H1 (cell line): Measurements from ENCODE around the gene CFHR3. TPM values are rescaled to one million over a fixed set of nuclear protein-coding genes. Genes with fewer than 3 reads are reported as not detected.

Source experiments
- CTCF ChIA-PET: fragments of 300-600 bp; sonication (Branson Sonifier 250); formaldehyde crosslinking; loops from one replicate; lab custom pipeline; 2021; ENCODE audit not compliant: partially characterized antibody; lab: Charles Lee
- POLR2A ChIA-PET: fragments of 300-600 bp; sonication (Branson Sonifier 250); formaldehyde crosslinking; loops from one replicate; lab custom pipeline; 2021; ENCODE audit warnings: inconsistent platforms; ENCODE audit not compliant: partially characterized antibody; lab: Charles Lee
- DNase-seq, 2 experiments: peaks; one replicate each; pipeline versions ENCODE4 v3.0.0 to v3.0.0-alpha.2; 2010 to 2022; ENCODE audit warnings: low spot score in 2 of 2, low read depth in 1 of 2, mixed read lengths in 1 of 2
- FAIRE-seq: peaks from 2 replicates; lab custom pipeline; 2011; peaks lifted over from hg19 to GRCh38; lab: Jason Lieb, UNC
- H2AFZ ChIP-seq: 2 replicates; pipeline ENCODE4 v1.8.1; 2012; ENCODE audit warnings: low read length, inconsistent platforms
- H2AK5ac ChIP-seq: 2 replicates; pipeline ENCODE4 v1.6.1; 2013; ENCODE audit warnings: low read depth, low read length
- H2BK120ac ChIP-seq: replicated peaks from 2 replicates; pipeline ENCODE3; 2013; ENCODE audit warnings: low read depth, low read length, inconsistent platforms
- H2BK12ac ChIP-seq: 2 replicates; pipeline ENCODE4 v1.6.1; 2013; ENCODE audit warnings: low read depth, low read length
- H2BK15ac ChIP-seq: 2 replicates; pipeline ENCODE4 v1.6.1; 2013; ENCODE audit warnings: low read length
- H2BK20ac ChIP-seq: 2 replicates; pipeline ENCODE4 v1.6.1; 2013; ENCODE audit warnings: low read length
- H2BK5ac ChIP-seq: 2 replicates; pipeline ENCODE4 v1.6.1; 2013; ENCODE audit warnings: low read depth, low read length
- H3K14ac ChIP-seq: 2 replicates; pipeline ENCODE4 v1.6.1; 2013; ENCODE audit warnings: inconsistent platforms; ENCODE audit not compliant: insufficient read length
- H3K18ac ChIP-seq: 2 replicates; pipeline ENCODE4 v1.6.1; 2013; ENCODE audit warnings: low read length; ENCODE audit errors: extremely low read depth
- H3K23ac ChIP-seq: 2 replicates; pipeline ENCODE4 v1.6.1; 2013; ENCODE audit warnings: inconsistent platforms; ENCODE audit not compliant: insufficient read length
- H3K23me2 ChIP-seq: 2 replicates; pipeline ENCODE4 v1.6.1; 2013; ENCODE audit warnings: low read depth, low read length
- H3K27ac ChIP-seq: 2 replicates; pipeline ENCODE4 v1.6.1; 2011; ENCODE audit warnings: low read depth, low read length, inconsistent platforms
- H3K27me3 ChIP-seq, 4 experiments: replicated peaks in 1 of 4; 1 replicate in 1 of 4; 2 replicates in 3 of 4; pipeline versions ENCODE4 v1.6.1 to v1.8.1; 2011 to 2013; ENCODE audit warnings: low read length in 3 of 4, mild to moderate bottlenecking in 3 of 4, inconsistent platforms in 2 of 4, mixed read lengths in 2 of 4, moderate library complexity in 1 of 4; ENCODE audit not compliant: control insufficient read depth in 3 of 4, insufficient read depth in 3 of 4; ENCODE audit errors: extremely low read depth in 1 of 4
- H3K36me3 ChIP-seq, 4 experiments: 2 replicates each; pipeline versions ENCODE4 v1.6.1 to v1.8.1; 2011 to 2013; ENCODE audit warnings: mild to moderate bottlenecking in 4 of 4, low read length in 3 of 4, moderate library complexity in 2 of 4, control low read depth in 1 of 4, inconsistent platforms in 1 of 4; ENCODE audit not compliant: insufficient read depth in 4 of 4, control insufficient read depth in 2 of 4
- H3K4ac ChIP-seq: replicated peaks from 2 replicates; pipeline ENCODE3; 2013; ENCODE audit warnings: low read length, low read depth, mixed read lengths, inconsistent platforms; ENCODE audit not compliant: insufficient read length
- H3K4me1 ChIP-seq, 4 experiments: replicated peaks in 1 of 4; 1 replicate in 1 of 4; 2 replicates in 3 of 4; pipeline versions ENCODE4 v1.6.1 to v1.8.1; 2011 to 2013; ENCODE audit warnings: low read length in 3 of 4, inconsistent platforms in 2 of 4, mixed read lengths in 1 of 4; ENCODE audit not compliant: insufficient read depth in 4 of 4, control insufficient read depth in 3 of 4
- H3K4me2 ChIP-seq, 2 experiments: 2 replicates each; pipeline versions ENCODE4 v1.6.1 to v1.8.1; 2011 to 2013; ENCODE audit warnings: low read depth in 2 of 2, low read length in 2 of 2, control low read depth in 1 of 2, inconsistent platforms in 1 of 2, mild to moderate bottlenecking in 1 of 2; ENCODE audit not compliant: insufficient read depth in 1 of 2
- H3K4me3 ChIP-seq, 4 experiments: fragments of 200-600, 300-600 bp in 1 of 4; sonication (generic), shearing (Covaris generic), sonication (Bioruptor Twin) in 1 of 4; 2 replicates each; pipeline versions ENCODE4 v1.5.1 to v1.8.1; 2011 to 2016; ENCODE audit warnings: low read length in 4 of 4, low read depth in 3 of 4, control low read depth in 2 of 4, inconsistent platforms in 2 of 4, mild to moderate bottlenecking in 2 of 4, mixed read lengths in 1 of 4, moderate library complexity in 1 of 4; ENCODE audit not compliant: insufficient read depth in 2 of 4; ENCODE audit errors: extremely low read depth in 1 of 4
- H3K56ac ChIP-seq: replicated peaks from 2 replicates; pipeline ENCODE3; 2013; ENCODE audit warnings: low read depth, mild to moderate bottlenecking, mixed read lengths, low read length, inconsistent platforms; ENCODE audit not compliant: insufficient read length
- H3K79me1 ChIP-seq: 2 replicates; pipeline ENCODE4 v1.6.1; 2013; ENCODE audit warnings: low read depth, low read length, control low read depth
- H3K79me2 ChIP-seq, 2 experiments: 2 replicates each; pipeline versions ENCODE4 v1.6.1 to v1.8.1; 2012 to 2013; ENCODE audit warnings: low read length in 2 of 2, mild to moderate bottlenecking in 2 of 2, inconsistent platforms in 1 of 2; ENCODE audit not compliant: insufficient read depth in 2 of 2, control insufficient read depth in 1 of 2
- H3K9ac ChIP-seq, 4 experiments: replicated peaks in 1 of 4; 1 replicate in 1 of 4; 2 replicates in 3 of 4; pipeline versions ENCODE4 v1.6.1 to v1.8.1; 2011 to 2013; ENCODE audit warnings: low read depth in 3 of 4, low read length in 3 of 4, control low read depth in 2 of 4, mild to moderate bottlenecking in 2 of 4, moderate library complexity in 2 of 4, inconsistent platforms in 1 of 4; ENCODE audit errors: extremely low read depth in 1 of 4
- H3K9me3 ChIP-seq, 2 experiments: 2 replicates each; pipeline versions ENCODE4 v1.6.1 to v1.8.1; 2012 to 2013; ENCODE audit warnings: mild to moderate bottlenecking in 2 of 2, moderate library complexity in 2 of 2, control low read depth in 1 of 2, inconsistent platforms in 1 of 2, low read depth in 1 of 2, low read length in 1 of 2, mixed read lengths in 1 of 2; ENCODE audit not compliant: insufficient read depth in 2 of 2
- H4K20me1 ChIP-seq, 2 experiments: replicated peaks in 1 of 2; 2 replicates each; pipeline versions ENCODE3 to v1.8.1; 2011 to 2013; ENCODE audit warnings: inconsistent platforms in 2 of 2, low read length in 2 of 2, mild to moderate bottlenecking in 1 of 2; ENCODE audit not compliant: insufficient read depth in 2 of 2, control insufficient read depth in 1 of 2
- H4K5ac ChIP-seq: 2 replicates; pipeline ENCODE4 v1.6.1; 2013; ENCODE audit warnings: low read length, low read depth, mixed read lengths, inconsistent platforms; ENCODE audit not compliant: insufficient read length
- H4K8ac ChIP-seq: 2 replicates; pipeline ENCODE4 v1.8.0; 2013; ENCODE audit warnings: mild to moderate bottlenecking, moderate library complexity, low read length, inconsistent platforms; ENCODE audit not compliant: insufficient read depth; ENCODE audit errors: extremely low read depth
- H4K91ac ChIP-seq: replicated peaks from 2 replicates; pipeline ENCODE3; 2013; ENCODE audit warnings: low read length, mixed read lengths, inconsistent platforms; ENCODE audit not compliant: insufficient read length
- CHD1 ChIP-seq: IDR thresholded peaks from 2 replicates; pipeline ENCODE4 v1.6.1; 2012; ENCODE audit warnings: low read depth, low read length, improper control_type of control experiment
- CREB1 ChIP-seq: IDR thresholded peaks from 2 replicates; pipeline ENCODE4 v1.6.1; 2012; ENCODE audit warnings: inconsistent platforms
- GABPA ChIP-seq: IDR thresholded peaks from 2 replicates; pipeline ENCODE4 v1.6.1; 2011; ENCODE audit warnings: mild to moderate bottlenecking, low read length, moderate library complexity, borderline replicate concordance; ENCODE audit not compliant: insufficient read depth
- HDAC2 ChIP-seq, 2 experiments: fragments of 300-600 bp in 1 of 2; sonication (generic) in 1 of 2; IDR thresholded peaks; 2 replicates each; pipeline ENCODE4 v1.6.1; 2011 to 2012; ENCODE audit warnings: low read depth in 2 of 2, low read length in 2 of 2, mild to moderate bottlenecking in 2 of 2, moderate library complexity in 2 of 2, borderline replicate concordance in 1 of 2, inconsistent platforms in 1 of 2
- HDAC6 ChIP-seq: IDR thresholded peaks from one replicate; pipeline ENCODE4 v1.7.1; 2012; ENCODE audit warnings: low read depth, mild to moderate bottlenecking, inconsistent platforms, low read length, moderate library complexity
- NANOG ChIP-seq: IDR thresholded peaks from 2 replicates; pipeline ENCODE4 v1.6.1; 2011; ENCODE audit warnings: low read length, low read depth, mild to moderate bottlenecking, inconsistent platforms; ENCODE audit not compliant: insufficient read depth, poor library complexity, severe bottlenecking
- POLR2A ChIP-seq, 2 experiments: IDR thresholded peaks; 1 replicate in 1 of 2; 2 replicates in 1 of 2; pipeline ENCODE4 v1.6.1; 2011; ENCODE audit warnings: low read depth in 2 of 2, low read length in 2 of 2, mild to moderate bottlenecking in 2 of 2; ENCODE audit errors: control extremely low read depth in 1 of 2
- POLR2AphosphoS5 ChIP-seq: IDR thresholded peaks from 2 replicates; pipeline ENCODE4 v1.6.1; 2011; ENCODE audit warnings: low read depth, low read length
- RBBP5 ChIP-seq: IDR thresholded peaks from 2 replicates; pipeline ENCODE4 v1.7.1; 2012; ENCODE audit warnings: low read depth, mild to moderate bottlenecking, inconsistent platforms, low read length, moderate library complexity, borderline replicate concordance
- SIN3A ChIP-seq, 2 experiments: IDR thresholded peaks in 1 of 2; conservative IDR thresholded peaks in 1 of 2; 2 replicates each; pipeline ENCODE4 v1.6.1; 2011 to 2012; ENCODE audit warnings: low read length in 2 of 2, improper control_type of control experiment in 1 of 2, low read depth in 1 of 2, mild to moderate bottlenecking in 1 of 2
- SP2 ChIP-seq: IDR thresholded peaks from 2 replicates; pipeline ENCODE4 v1.6.1; 2012; ENCODE audit warnings: mild to moderate bottlenecking, low read length, inconsistent platforms
- SP4 ChIP-seq: IDR thresholded peaks from 2 replicates; pipeline ENCODE4 v1.6.1; 2012; ENCODE audit warnings: low read length, inconsistent platforms
- SUZ12 ChIP-seq: fragments of 200-600 bp; sonication (generic); IDR thresholded peaks from 2 replicates; pipeline ENCODE4 v1.6.1; 2012; ENCODE audit warnings: mild to moderate bottlenecking, inconsistent platforms, low read length, moderate library complexity, mixed read lengths
- TAF1 ChIP-seq: IDR thresholded peaks from 2 replicates; pipeline ENCODE4 v1.6.1; 2011; ENCODE audit warnings: mild to moderate bottlenecking, low read depth, low read length
- YY1 ChIP-seq: IDR thresholded peaks from 2 replicates; pipeline ENCODE4 v1.6.1; 2011; ENCODE audit warnings: low read depth, mild to moderate bottlenecking, low read length
- long read RNA-seq, 2 experiments: library from RNA in 1 of 2; library from capped mRNA in 1 of 2; stranded (forward); transcript quantifications; one replicate each; pipeline ENCODE4 v2.0.0, GENCODE V29; 2021; ENCODE audit warnings: inconsistent platforms in 1 of 2
- polyA minus RNA-seq, 3 experiments: library from RNA; depleted of rRNA, polyadenylated mRNA; stranded (reverse); fragments of >200 nt; gene quantifications; 1 replicate in 2 of 3; 2 replicates in 1 of 3; pipeline ENCODE4 v1.2.3, GENCODE V29; 2011
- polyA plus RNA-seq, 7 experiments: library from polyadenylated mRNA; depleted of rRNA in 3 of 7; stranded (reverse) in 5 of 7; unstranded in 2 of 7; fragments of >200 nt in 5 of 7; fragments of 200-250 nt in 2 of 7; gene quantifications; 1 replicate in 5 of 7; 2 replicates in 1 of 7; 4 replicates in 1 of 7; pipeline versions ENCODE4 v1.2.1 to v1.2.3, GENCODE V29; 2011 to 2013; ENCODE audit warnings: missing spikeins in 2 of 7, mixed read lengths in 2 of 7
- total RNA-seq: library from RNA; stranded (reverse); fragmentation: NEBNext Ultra II Directional; extraction: Animal tissue kit (Norgen Biotek cat#: 25700); gene quantifications from 2 replicates; pipeline ENCODE4 v1.2.1, GENCODE V29; 2021

Gene CFHR3
- total RNA-seq: 0.52 and 1.0 TPM in 2 replicates
- polyA plus RNA-seq (2011; rRNA removed): 0.08 and 0.20 TPM in 2 replicates
- 0.32 TPM for polyA plus RNA-seq (2011; cell fraction: cytosol; rRNA removed)
- polyA plus RNA-seq (2011; cell fraction: nucleus; rRNA removed): 0.46 TPM
- 0.21 to 0.36 TPM (median 0.22 TPM) in 3 of 4 replicates, not detected in the other for polyA plus RNA-seq (2012, experiment 1 of 2)
- polyA plus RNA-seq (2012, experiment 2 of 2): not detected
- 1.4 TPM for polyA plus RNA-seq (2013, experiment 1 of 2)
- 0.92 TPM for polyA plus RNA-seq (2013, experiment 2 of 2)
- 0.32 and 0.35 TPM in 2 replicates for polyA minus RNA-seq (2011; rRNA and poly(A)+ RNA removed)
- not detected for polyA minus RNA-seq (2011; cell fraction: cytosol; rRNA and poly(A)+ RNA removed)
- polyA minus RNA-seq (2011; cell fraction: nucleus; rRNA and poly(A)+ RNA removed): not detected
- long read RNA-seq, experiment 1: 0 reads
- long read RNA-seq, experiment 2, partial matches to known transcripts: 0 of 1 reads
- long read RNA-seq, experiment 2, other reads (novel, unspliced or antisense): 1 of 1 reads

GRCh38 chr1:196774603-196775002 lies at the start of gene CFHR3:
TSS of gene CFHR3 (plus strand) at chr1:196774840. CDS start at chr1:196774887, 47 bp downstream.
- Histone ChIP-seq H3K79me1 (no peaks in the 10 kb centered on the region), H3K14ac (no peak within 1 kb of the TSS), H3K18ac (no peak within 1 kb of the TSS), H3K27me3 (no peaks in the 10 kb centered on the region), H2BK5ac (no peak within 1 kb of the TSS), H3K4me2 (no peak within 1 kb of the TSS), H2BK20ac (no peak within 1 kb of the TSS), H3K4ac (no peak within 1 kb of the TSS), H3K4me1 (no peaks in the 10 kb centered on the region), H3K9me3 (no peaks in the 10 kb centered on the region), H4K91ac (no peak within 1 kb of the TSS), H2BK120ac (no peak within 1 kb of the TSS), H4K20me1 (no peaks in the 10 kb centered on the region), H3K27ac (no peak within 1 kb of the TSS), H4K8ac (no peak within 1 kb of the TSS), H2AK5ac (no peak within 1 kb of the TSS), H3K23me2 (no peaks in the 10 kb centered on the region), H2BK15ac (no peak within 1 kb of the TSS), H2AFZ (no peak within 1 kb of the TSS), H2BK12ac (no peak within 1 kb of the TSS), H3K4me3 (no peak within 1 kb of the TSS), H3K56ac (no peak within 1 kb of the TSS), H3K36me3 (no peaks in the 10 kb centered on the region), H4K5ac (no peak within 1 kb of the TSS), H3K79me2 (no peaks in the 10 kb centered on the region), H3K9ac (no peak within 1 kb of the TSS), H3K23ac (no peak within 1 kb of the TSS)
- ChIA-PET POLR2A (no interaction called here), CTCF (no interaction called here)
- FAIRE-seq (no peak), DNase-seq (no peak)
- no peak for TF ChIP-seq YY1
- no peak for TF ChIP-seq CHD1
- TF ChIP-seq SP2: no peak
- TF ChIP-seq CREB1: no peak
- no peak for TF ChIP-seq RBBP5
- no peak for TF ChIP-seq TAF1
- no peak for TF ChIP-seq NANOG
- TF ChIP-seq POLR2AphosphoS5: no peak
- no peak for TF ChIP-seq POLR2A (IDR thresholded peaks at IDR 0.05; ENCODE audit: control extremely low read depth in 1 of 2, low read depth in 2 of 2, low read length in 2 of 2)
- TF ChIP-seq SIN3A (conservative IDR thresholded peaks at IDR 0.05 in 1 of 2, IDR thresholded peaks at IDR 0.05 in 1 of 2; ENCODE audit: low read depth in 1 of 2, low read length in 2 of 2): no peak
- TF ChIP-seq SUZ12: no peak
- no peak for TF ChIP-seq SP4
- no peak for TF ChIP-seq HDAC2 (IDR thresholded peaks at IDR 0.05; ENCODE audit: borderline replicate concordance in 1 of 2, low read depth in 2 of 2, low read length in 2 of 2)
- TF ChIP-seq HDAC6: no peak
- no peak for TF ChIP-seq GABPA
